ENCODE data around the gene CORO7. TPM values are rescaled to one million over a fixed set of nuclear protein-coding genes. Genes with fewer than 3 reads are reported as not detected.

The CORO7 gene
- total and polyA plus RNA-seq, 9 of the 15 experiments (the other 6 are each of a cell fraction or from before 2014, with no cell fraction given), result 0.45 to 77.2 (median 18.7) TPM

GRCh38 chr16:4461250-4462085, 45.1 kb upstream of the CORO7 start (continued):
- TF ChIP-seq BCLAF1 (IDR thresholded peaks at IDR 0.05; ENCODE audit: borderline replicate concordance in 1 of 2, control insufficient read depth in 1 of 2, low read depth in 2 of 2, low read length in 1 of 2), result peak in 1 of 2 experiments; percentile 79; a peak in 1 of 4 replicates
- no peak for TF ChIP-seq PML (IDR thresholded peaks at IDR 0.05; ENCODE audit: low read length)
- TF ChIP-seq PCBP1 (IDR thresholded peaks at IDR 0.05; ENCODE audit: low read depth, low read length, poor library complexity, severe bottlenecking), result no peak
- TF ChIP-seq ZKSCAN3 (CRISPR knock-in tag; IDR thresholded peaks at IDR 0.05), result no peak
- TF ChIP-seq POLR2A (conservative IDR thresholded peaks at IDR 0.05), result 0 out of 2 replicates have a peak, but pooled peaks have one; percentile 32

- BruUV-seq (replicated peaks), result no TSS peak
- H3K9me3 ChIP-seq (replicated peaks; ENCODE audit: control insufficient read depth, insufficient read depth, low read depth, low read length), result no peaks in the 10 kb centered on the region
- 86% methylated on average over 4 of the region's 5 CpGs for WGBS (ENCODE audit: insufficient coverage, low coverage, missing lambda C conversion rate)
- no peaks in the 10 kb centered on the region for H4K20me1 ChIP-seq (replicated peaks; ENCODE audit: control insufficient read depth, insufficient read depth, low read length)
- H3K9ac ChIP-seq (ENCODE audit: insufficient read depth in 1 of 2, low read depth in 2 of 2, low read length in 2 of 2), result peak overlapping the region in 1 of 2 experiments; percentile 14; a peak in 1 of 4 replicates
- H3K4me1 ChIP-seq (replicated peaks in 1 of 2; ENCODE audit: control insufficient read depth in 2 of 2, insufficient read depth in 2 of 2, low read length in 2 of 2), result peaks cover 0 to 18% of the 10 kb centered on the region in 2 experiments; a peak in 2 of 5 replicates
- H3K27ac ChIP-seq (ENCODE audit: extremely low read depth, low read depth, low read length), result no peak overlapping the region
- no peak overlapping the region for H3K4me3 ChIP-seq
- ChIA-PET POLR2A (interaction anchor here (0.8 to 7.2 kb wide), 3 partner anchors 10 to 41 kb away, joined by 3 to 59 read pairs (median 31); partner anchors contain the start of gene NMRAL1), CTCF (ENCODE audit: low intra/inter-chr PET ratio) (interaction anchor here (0.5 kb wide), 1 partner anchor 15 kb away, joined by 3 read pairs; no protein-coding TSS in a partner anchor)
- in situ Hi-C loops (cut with MboI) (no loop called here), intact Hi-C loops (cut with micrococcal nuclease) (no loop called here)
- no peaks in the 10 kb centered on the region for H3K79me2 ChIP-seq (ENCODE audit: control insufficient read depth, insufficient read depth, low read length)
- peak; percentile 19 for FAIRE-seq
- no peaks in the 10 kb centered on the region for H3K9me1 ChIP-seq (ENCODE audit: control insufficient read depth, insufficient read depth, low read length)
- H3K27me3 ChIP-seq (ENCODE audit: control insufficient read depth in 2 of 2, insufficient read depth in 2 of 2, low read length in 2 of 2), result no peaks in the 10 kb centered on the region
- H3K4me2 ChIP-seq (ENCODE audit: insufficient read depth, low read length), result no peak overlapping the region
- no peak; the same call in 1 of the 3 replicates for ATAC-seq
- DNase-seq (ENCODE audit: extremely low read depth in 1 of 4, low spot score in 3 of 4), result no peak
- peaks cover 66% of the 10 kb centered on the region for H3K36me3 ChIP-seq (ENCODE audit: control insufficient read depth, insufficient read depth, low read length)
- no peak overlapping the region for H2AFZ ChIP-seq (ENCODE audit: low read depth, low read length)
- TF ChIP-seq TCF7L2 (IDR thresholded peaks at IDR 0.05; ENCODE audit: low read depth, low read length) (no peak), UBTF (IDR thresholded peaks at IDR 0.05; ENCODE audit: borderline replicate concordance in 1 of 2, low read depth in 2 of 2, low read length in 2 of 2) (no peak), SMARCB1 (IDR thresholded peaks at IDR 0.05; ENCODE audit: insufficient read length, low read depth) (no peak), SIN3A (IDR thresholded peaks at IDR 0.05; ENCODE audit: borderline replicate concordance in 2 of 2, control insufficient read depth in 1 of 2, low read depth in 2 of 2, low read length in 2 of 2) (no peak), KLF1 (tag; IDR thresholded peaks at IDR 0.05) (no peak), HSF4 (CRISPR knock-in tag; IDR thresholded peaks at IDR 0.05; ENCODE audit: borderline replicate concordance) (no peak), TOE1 (IDR thresholded peaks at IDR 0.05; ENCODE audit: borderline replicate concordance) (no peak), TOE1 (CRISPR knock-in tag; IDR thresholded peaks at IDR 0.05; ENCODE audit: borderline replicate concordance, low read depth) (no peak)
Measured at GRCh38 chr16:4460936-4461249, 44.5 kb upstream of the CORO7 start.

Data from K562 (cell line).